ENCODE measurements around the gene GLTPD2. TPM values are rescaled to one million over a fixed set of nuclear protein-coding genes. Genes with fewer than 3 reads are reported as not detected.

The GLTPD2 gene
- total RNA-seq, 1 experiment from 2014 or later = not detected

DNA sequence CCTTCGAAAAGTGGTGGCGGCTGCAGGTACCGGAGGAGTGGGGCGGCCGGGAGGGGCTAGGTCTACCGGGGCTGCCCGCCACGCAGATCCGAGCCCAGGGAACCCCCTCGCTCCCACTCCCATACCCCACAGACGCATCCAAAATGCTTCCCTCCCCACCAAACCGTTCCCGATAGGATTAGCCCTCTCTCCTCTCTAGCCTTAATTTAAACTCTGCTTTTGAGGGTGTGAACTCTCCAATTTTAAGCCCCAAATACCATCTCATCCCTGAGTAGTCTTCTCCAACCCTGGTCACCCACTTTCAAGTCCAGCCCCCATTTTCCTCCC lies 48.8 kb upstream of the GLTPD2 start:
- Histone ChIP-seq H3K4me1 (ENCODE audit: control insufficient read depth, insufficient read depth, low read length) (no peaks in the 10 kb centered on the region), H3K27ac (ENCODE audit: low read length) (no peak overlapping the region), H3K9me3 (ENCODE audit: control insufficient read depth, insufficient read depth, low read depth, low read length) (no peaks in the 10 kb centered on the region), H3K27me3 (ENCODE audit: control insufficient read depth, insufficient read depth, low read length) (peaks cover 7% of the 10 kb centered on the region; the same call in 1 of the 2 replicates), H3K4me3 (ENCODE audit: low read depth in 2 of 2, low read length in 2 of 2) (peak overlapping the region; percentile 16 to 57; a peak in 3 of 4 replicates), H3K36me3 (ENCODE audit: control insufficient read depth, insufficient read depth, low read length) (no peaks in the 10 kb centered on the region)
- TF ChIP-seq SIN3A (IDR thresholded peaks at IDR 0.05; ENCODE audit: borderline replicate concordance, insufficient read depth, low read depth, low read length) (no peak), POLR2AphosphoS5 (IDR thresholded peaks at IDR 0.05; ENCODE audit: low read depth, low read length) (no peak), TCF7L2 (IDR thresholded peaks at IDR 0.05; ENCODE audit: low read depth, low read length) (no peak)
- TF ChIP-seq, protein P1, sequence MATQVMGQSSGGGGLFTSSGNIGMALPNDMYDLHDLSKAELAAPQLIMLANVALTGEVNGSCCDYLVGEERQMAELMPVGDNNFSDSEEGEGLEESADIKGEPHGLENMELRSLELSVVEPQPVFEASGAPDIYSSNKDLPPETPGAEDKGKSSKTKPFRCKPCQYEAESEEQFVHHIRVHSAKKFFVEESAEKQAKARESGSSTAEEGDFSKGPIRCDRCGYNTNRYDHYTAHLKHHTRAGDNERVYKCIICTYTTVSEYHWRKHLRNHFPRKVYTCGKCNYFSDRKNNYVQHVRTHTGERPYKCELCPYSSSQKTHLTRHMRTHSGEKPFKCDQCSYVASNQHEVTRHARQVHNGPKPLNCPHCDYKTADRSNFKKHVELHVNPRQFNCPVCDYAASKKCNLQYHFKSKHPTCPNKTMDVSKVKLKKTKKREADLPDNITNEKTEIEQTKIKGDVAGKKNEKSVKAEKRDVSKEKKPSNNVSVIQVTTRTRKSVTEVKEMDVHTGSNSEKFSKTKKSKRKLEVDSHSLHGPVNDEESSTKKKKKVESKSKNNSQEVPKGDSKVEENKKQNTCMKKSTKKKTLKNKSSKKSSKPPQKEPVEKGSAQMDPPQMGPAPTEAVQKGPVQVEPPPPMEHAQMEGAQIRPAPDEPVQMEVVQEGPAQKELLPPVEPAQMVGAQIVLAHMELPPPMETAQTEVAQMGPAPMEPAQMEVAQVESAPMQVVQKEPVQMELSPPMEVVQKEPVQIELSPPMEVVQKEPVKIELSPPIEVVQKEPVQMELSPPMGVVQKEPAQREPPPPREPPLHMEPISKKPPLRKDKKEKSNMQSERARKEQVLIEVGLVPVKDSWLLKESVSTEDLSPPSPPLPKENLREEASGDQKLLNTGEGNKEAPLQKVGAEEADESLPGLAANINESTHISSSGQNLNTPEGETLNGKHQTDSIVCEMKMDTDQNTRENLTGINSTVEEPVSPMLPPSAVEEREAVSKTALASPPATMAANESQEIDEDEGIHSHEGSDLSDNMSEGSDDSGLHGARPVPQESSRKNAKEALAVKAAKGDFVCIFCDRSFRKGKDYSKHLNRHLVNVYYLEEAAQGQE (IDR thresholded peaks at IDR 0.05; ENCODE audit: insufficient read depth in 1 of 2, low read depth in 2 of 2, low read length in 1 of 2) = no peak
- CTCF ChIA-PET = no interaction called here
- no TSS peak for BruUV-seq (replicated peaks)
- POLR2A ChIA-PET = no interaction called here
- in situ Hi-C loops (cut with HindIII; ENCODE audit: low pct_unique_long_range_greater_than_20kb, low sequenced_read_pairs) = no loop called here
- no peak for DNase-seq (ENCODE audit: low read depth, low spot score)
- ATAC-seq = no peak
- intact Hi-C loops (cut with micrococcal nuclease; ENCODE audit: unreplicated experiment) = no loop called here

DNA sequence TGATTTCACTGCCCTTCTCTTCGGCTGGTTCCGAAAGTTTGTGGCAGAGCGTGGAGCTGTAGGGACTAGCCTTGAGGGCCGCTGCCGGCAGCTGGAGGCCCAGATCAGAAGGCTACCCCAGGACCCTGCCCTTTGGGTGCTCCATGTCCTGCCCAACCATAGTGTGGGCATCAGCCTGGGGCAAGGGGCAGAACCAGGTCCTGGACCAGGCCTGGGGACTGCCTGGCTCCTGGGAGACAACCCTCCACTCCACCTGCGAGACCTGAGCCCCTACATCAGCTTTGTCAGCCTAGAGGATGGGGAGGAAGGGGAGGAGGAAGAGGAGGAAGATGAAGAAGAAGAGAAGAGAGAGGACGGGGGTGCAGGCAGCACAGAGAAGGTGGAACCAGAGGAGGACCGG lies 48.2 kb upstream of the GLTPD2 start:
- in situ Hi-C loops (cut with HindIII; ENCODE audit: low pct_unique_long_range_greater_than_20kb, low sequenced_read_pairs) = no loop called here
- peaks cover 7% of the 10 kb centered on the region; the same call in 1 of the 2 replicates for H3K27me3 ChIP-seq (ENCODE audit: control insufficient read depth, insufficient read depth, low read length)
- intact Hi-C loops (cut with micrococcal nuclease; ENCODE audit: unreplicated experiment) = no loop called here
- BruUV-seq (replicated peaks) = no TSS peak
- CTCF ChIA-PET = no interaction called here
- TF ChIP-seq TCF7L2 (IDR thresholded peaks at IDR 0.05; ENCODE audit: low read depth, low read length) (no peak), SIN3A (IDR thresholded peaks at IDR 0.05; ENCODE audit: borderline replicate concordance, insufficient read depth, low read depth, low read length) (no peak), POLR2AphosphoS5 (IDR thresholded peaks at IDR 0.05; ENCODE audit: low read depth, low read length) (no peak)
- TF ChIP-seq, protein P1 (IDR thresholded peaks at IDR 0.05; ENCODE audit: insufficient read depth in 1 of 2, low read depth in 2 of 2, low read length in 1 of 2) = no peak
- TF ChIP-seq, protein P2, sequence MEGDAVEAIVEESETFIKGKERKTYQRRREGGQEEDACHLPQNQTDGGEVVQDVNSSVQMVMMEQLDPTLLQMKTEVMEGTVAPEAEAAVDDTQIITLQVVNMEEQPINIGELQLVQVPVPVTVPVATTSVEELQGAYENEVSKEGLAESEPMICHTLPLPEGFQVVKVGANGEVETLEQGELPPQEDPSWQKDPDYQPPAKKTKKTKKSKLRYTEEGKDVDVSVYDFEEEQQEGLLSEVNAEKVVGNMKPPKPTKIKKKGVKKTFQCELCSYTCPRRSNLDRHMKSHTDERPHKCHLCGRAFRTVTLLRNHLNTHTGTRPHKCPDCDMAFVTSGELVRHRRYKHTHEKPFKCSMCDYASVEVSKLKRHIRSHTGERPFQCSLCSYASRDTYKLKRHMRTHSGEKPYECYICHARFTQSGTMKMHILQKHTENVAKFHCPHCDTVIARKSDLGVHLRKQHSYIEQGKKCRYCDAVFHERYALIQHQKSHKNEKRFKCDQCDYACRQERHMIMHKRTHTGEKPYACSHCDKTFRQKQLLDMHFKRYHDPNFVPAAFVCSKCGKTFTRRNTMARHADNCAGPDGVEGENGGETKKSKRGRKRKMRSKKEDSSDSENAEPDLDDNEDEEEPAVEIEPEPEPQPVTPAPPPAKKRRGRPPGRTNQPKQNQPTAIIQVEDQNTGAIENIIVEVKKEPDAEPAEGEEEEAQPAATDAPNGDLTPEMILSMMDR (IDR thresholded peaks at IDR 0.05) = no peak
- ATAC-seq = no peak
- POLR2A ChIA-PET = no interaction called here
- H3K9me3 ChIP-seq (ENCODE audit: control insufficient read depth, insufficient read depth, low read depth, low read length) = no peaks in the 10 kb centered on the region
- no peaks in the 10 kb centered on the region for H3K36me3 ChIP-seq (ENCODE audit: control insufficient read depth, insufficient read depth, low read length)
- H3K4me1 ChIP-seq (ENCODE audit: control insufficient read depth, insufficient read depth, low read length) = no peaks in the 10 kb centered on the region
- DNase-seq (ENCODE audit: low read depth, low spot score) = no peak
- H3K27ac ChIP-seq (ENCODE audit: low read length) = no peak overlapping the region
- H3K4me3 ChIP-seq (ENCODE audit: low read depth in 2 of 2, low read length in 2 of 2) = no peak overlapping the region

Measured in Panc1 (cell line).